Endothelial cell (in vitro differentiated cells): ENCODE results near the gene ENHO. TPM values are rescaled to one million over a fixed set of nuclear protein-coding genes. Genes with fewer than 3 reads are reported as not detected.
"Not testable (repeated sequence)": the region's sequence is repeated elsewhere in the genome, so short reads cannot be mapped to it uniquely, and the experiment has no call there.

Experiments used
- DNase-seq: peaks from one replicate; pipeline ENCODE4 v3.0.0; 2021; ENCODE audit warnings: low spot score
- H3K27ac Mint-ChIP-seq: one replicate; pipeline ENCODE4 v1.8.0; 2021; ENCODE audit warnings: mixed read lengths, inconsistent platforms; ENCODE audit not compliant: unreplicated experiment
- H3K27me3 Mint-ChIP-seq: one replicate; pipeline ENCODE4 v1.8.0; 2021; ENCODE audit warnings: mild to moderate bottlenecking, moderate library complexity, mixed read lengths, inconsistent platforms; ENCODE audit not compliant: unreplicated experiment
- H3K36me3 Mint-ChIP-seq: one replicate; pipeline ENCODE4 v1.8.0; 2021; ENCODE audit warnings: mild to moderate bottlenecking, low read depth, mixed read lengths, inconsistent platforms; ENCODE audit not compliant: unreplicated experiment
- H3K4me1 Mint-ChIP-seq: one replicate; pipeline ENCODE4 v1.8.0; 2021; ENCODE audit warnings: mild to moderate bottlenecking, mixed read lengths, inconsistent platforms; ENCODE audit not compliant: unreplicated experiment
- H3K4me3 Mint-ChIP-seq: one replicate; pipeline ENCODE4 v1.8.0; 2021; ENCODE audit warnings: mild to moderate bottlenecking, mixed read lengths, inconsistent platforms; ENCODE audit not compliant: unreplicated experiment
- H3K9me3 Mint-ChIP-seq: one replicate; pipeline ENCODE4 v1.8.0; 2021; ENCODE audit warnings: mixed read lengths, inconsistent platforms; ENCODE audit not compliant: unreplicated experiment
- total RNA-seq: library from RNA; stranded (reverse); fragmentation: NEBNext Ultra II Directional; extraction: Animal tissue kit (Norgen Biotek cat#: 25700); gene quantifications from one replicate; pipeline ENCODE4 v1.2.1, GENCODE V29; 2021; ENCODE audit not compliant: unreplicated experiment
- TF ChIP-seq, protein P1 (sequence below): fragments of 200-600 bp; sonication (generic); IDR thresholded peaks from one replicate; pipeline ENCODE4 v1.5.0; 2021; ENCODE audit warnings: antibody characterized with exemption; ENCODE audit not compliant: unreplicated experiment

The ENHO gene
- total RNA-seq, 1 donor from 2014 or later: 4.1 TPM

DNA sequence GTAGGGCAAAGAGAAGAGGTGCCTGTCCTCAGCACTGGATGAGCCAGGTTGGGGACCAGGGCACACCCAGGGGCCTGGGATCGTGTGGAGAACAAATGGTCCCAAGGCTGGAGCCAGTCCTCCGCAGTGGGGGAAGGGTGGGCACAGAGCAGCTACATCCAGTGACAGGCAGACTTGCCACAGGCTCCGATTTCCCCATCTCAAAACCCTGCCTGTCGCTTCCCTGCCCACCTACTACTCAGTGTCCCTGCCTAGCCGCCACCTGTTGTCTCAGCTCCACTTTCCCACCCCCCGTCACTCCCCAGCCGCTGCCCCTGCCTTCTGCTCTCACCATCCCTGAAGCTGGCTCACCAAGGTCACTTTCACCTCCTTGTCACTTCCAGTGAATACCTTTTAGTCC lies 13.9 kb upstream of the ENHO start:
- Mint-ChIP-seq H3K9me3 (no peaks in the 10 kb centered on the region), H3K4me3 (no peak overlapping the region), H3K4me1 (peaks cover 8% of the 10 kb centered on the region), H3K36me3 (no peaks in the 10 kb centered on the region), H3K27ac (no peak overlapping the region), H3K27me3 (peaks cover 9% of the 10 kb centered on the region)
- TF ChIP-seq, protein P1, sequence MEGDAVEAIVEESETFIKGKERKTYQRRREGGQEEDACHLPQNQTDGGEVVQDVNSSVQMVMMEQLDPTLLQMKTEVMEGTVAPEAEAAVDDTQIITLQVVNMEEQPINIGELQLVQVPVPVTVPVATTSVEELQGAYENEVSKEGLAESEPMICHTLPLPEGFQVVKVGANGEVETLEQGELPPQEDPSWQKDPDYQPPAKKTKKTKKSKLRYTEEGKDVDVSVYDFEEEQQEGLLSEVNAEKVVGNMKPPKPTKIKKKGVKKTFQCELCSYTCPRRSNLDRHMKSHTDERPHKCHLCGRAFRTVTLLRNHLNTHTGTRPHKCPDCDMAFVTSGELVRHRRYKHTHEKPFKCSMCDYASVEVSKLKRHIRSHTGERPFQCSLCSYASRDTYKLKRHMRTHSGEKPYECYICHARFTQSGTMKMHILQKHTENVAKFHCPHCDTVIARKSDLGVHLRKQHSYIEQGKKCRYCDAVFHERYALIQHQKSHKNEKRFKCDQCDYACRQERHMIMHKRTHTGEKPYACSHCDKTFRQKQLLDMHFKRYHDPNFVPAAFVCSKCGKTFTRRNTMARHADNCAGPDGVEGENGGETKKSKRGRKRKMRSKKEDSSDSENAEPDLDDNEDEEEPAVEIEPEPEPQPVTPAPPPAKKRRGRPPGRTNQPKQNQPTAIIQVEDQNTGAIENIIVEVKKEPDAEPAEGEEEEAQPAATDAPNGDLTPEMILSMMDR: no peak
- no peak for DNase-seq

DNA sequence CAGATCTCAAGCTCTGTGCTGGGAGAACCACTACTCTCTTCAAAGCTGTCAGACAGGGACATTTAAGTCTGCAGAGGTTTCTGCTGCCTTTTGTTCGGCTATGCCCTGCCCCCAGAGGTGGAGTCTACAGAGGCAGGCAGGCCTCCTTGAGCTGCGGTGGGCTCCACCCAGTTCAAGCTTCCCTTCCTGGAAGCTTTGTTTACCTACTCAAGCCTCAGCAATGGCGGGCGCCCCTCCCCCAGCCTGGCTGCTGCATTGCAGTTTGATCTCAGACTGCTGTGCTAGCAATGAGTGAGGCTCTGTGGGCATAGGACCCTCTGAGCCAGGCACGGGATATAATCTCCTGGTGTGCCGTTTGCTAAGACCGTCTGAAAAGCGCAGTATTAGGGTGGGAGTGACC lies 9.3 kb upstream of the ENHO start:
- H3K27ac Mint-ChIP-seq, H3K9me3 Mint-ChIP-seq, H3K36me3 Mint-ChIP-seq, H3K27me3 Mint-ChIP-seq, DNase-seq, H3K4me1 Mint-ChIP-seq, H3K4me3 Mint-ChIP-seq: not testable (repeated sequence)

DNA sequence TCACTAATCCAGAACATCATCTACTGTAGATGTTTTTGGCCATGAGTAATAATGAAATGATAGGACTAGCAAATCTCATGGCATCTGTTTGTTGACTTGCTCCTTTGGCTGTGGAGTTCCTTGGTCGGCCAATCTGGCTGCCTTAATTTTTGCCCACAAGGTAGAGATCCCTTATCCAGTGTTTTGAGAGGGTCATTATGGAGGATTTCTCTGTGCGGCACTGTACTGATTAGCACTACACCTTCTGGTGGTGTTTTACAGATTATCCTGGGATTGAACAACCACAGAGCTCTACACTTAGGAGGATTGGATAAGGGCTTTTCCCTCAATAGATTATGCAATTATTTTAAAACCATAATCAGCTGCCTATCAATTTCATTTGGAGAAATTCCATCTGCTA lies 3.2 kb upstream of the ENHO start:
- Mint-ChIP-seq H3K27ac (no peak overlapping the region), H3K4me1 (peaks cover 9% of the 10 kb centered on the region), H3K4me3 (no peak overlapping the region), H3K9me3 (no peaks in the 10 kb centered on the region), H3K27me3 (peaks cover 4% of the 10 kb centered on the region), H3K36me3 (peaks cover 4% of the 10 kb centered on the region)
- TF ChIP-seq, protein P1: no peak
- no peak for DNase-seq

DNA sequence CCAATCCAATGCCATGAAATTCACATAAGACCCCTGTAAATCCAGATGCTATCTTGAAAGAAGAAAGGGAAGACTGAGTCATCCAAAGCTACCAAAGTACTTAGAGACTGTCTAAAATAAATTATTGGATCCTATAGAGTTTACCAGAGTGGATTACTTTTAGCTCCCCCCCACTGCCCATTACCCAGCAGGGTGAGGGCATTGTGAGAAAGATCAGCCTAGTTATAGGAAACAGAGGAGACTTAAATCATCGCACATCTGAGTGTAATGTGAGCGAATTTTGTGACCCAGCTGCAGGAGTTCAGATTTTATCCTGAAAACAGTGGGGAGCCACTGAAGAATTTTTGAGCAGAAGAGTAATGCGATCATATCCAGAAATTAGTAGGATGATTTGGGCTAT lies 1.6 kb upstream of the ENHO start:
- Mint-ChIP-seq H3K4me3 (no peak overlapping the region), H3K27me3 (peaks cover 7% of the 10 kb centered on the region), H3K9me3 (no peaks in the 10 kb centered on the region), H3K4me1 (peaks cover 9% of the 10 kb centered on the region), H3K36me3 (peaks cover 4% of the 10 kb centered on the region), H3K27ac (no peak overlapping the region)
- no peak for DNase-seq
- TF ChIP-seq, protein P1: no peak

DNA sequence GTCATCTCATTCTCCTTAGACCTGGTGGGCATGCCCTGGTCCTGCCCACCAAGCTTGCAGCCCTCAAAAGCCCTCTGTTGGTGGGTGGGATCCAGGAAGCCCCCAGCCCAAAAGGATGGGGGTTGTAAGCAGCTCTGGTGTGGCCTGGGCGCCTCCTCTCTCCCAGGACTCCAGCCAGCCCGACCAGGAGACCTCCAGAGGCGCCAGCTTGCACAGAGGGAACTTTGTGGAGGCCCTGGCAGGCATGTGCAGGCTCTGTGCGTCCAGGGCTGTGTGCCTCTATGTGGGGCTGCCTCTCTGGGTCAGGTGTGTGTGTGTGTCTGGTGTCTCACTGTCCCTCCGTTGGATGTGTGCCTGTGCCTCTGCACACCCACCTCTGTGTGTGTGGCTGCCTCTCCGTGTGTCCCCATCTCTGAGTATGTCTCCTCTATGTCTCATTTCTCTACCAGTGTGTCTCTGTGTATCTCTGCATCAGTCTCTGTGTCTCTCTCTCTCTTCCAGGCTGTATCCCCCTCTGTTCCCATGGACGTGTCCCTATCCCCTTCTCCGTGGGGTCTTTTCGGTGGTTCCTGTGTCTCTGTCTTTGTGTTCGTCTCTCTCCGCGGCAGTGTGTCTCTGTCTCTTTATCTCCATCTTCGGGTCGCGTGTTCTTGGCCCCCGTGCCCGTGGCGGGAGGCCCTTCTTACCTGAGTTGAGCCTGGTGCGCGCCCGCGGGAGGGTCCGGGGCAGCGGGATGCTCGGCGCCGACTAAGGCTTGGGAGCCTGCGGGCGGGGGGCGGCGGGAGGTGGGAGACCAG lies 501 bp downstream of the ENHO start:
- Mint-ChIP-seq H3K36me3 (peaks cover 4% of the 10 kb centered on the region), H3K27me3 (peaks cover 7% of the 10 kb centered on the region), H3K4me1 (peaks cover 9% of the 10 kb centered on the region), H3K27ac (peak overlapping the region; percentile 85), H3K9me3 (no peaks in the 10 kb centered on the region), H3K4me3 (peak overlapping the region; percentile 90)
- DNase-seq: no peak
- TF ChIP-seq, protein P1: no peak
